ENCODE measurements around the gene CSTF2T.

- TF ChIP-seq EP300 (IDR thresholded peaks at IDR 0.05) (no peak), CTCF (IDR thresholded peaks at IDR 0.05) (no peak)
These were observed 10.1 kb upstream of the CSTF2T start for GRCh38 chr10:51709324-51709972.
